Keratinocyte (primary cell): ENCODE results near the gene RELCH. TPM values are rescaled to one million over a fixed set of nuclear protein-coding genes. Genes with fewer than 3 reads are reported as not detected.

Source experiments
- DNase-seq: peaks from one replicate; pipeline ENCODE4 v3.0.0-alpha.2; 2011; ENCODE audit warnings: low read depth, missing footprints, low spot score
- FAIRE-seq: peaks from 2 replicates; lab custom pipeline; 2011; peaks lifted over from hg19 to GRCh38; lab: Jason Lieb, UNC
- H2AFZ ChIP-seq: 2 replicates; pipeline ENCODE4 v1.6.0; 2012; ENCODE audit warnings: low read length, control low read depth, inconsistent platforms; ENCODE audit not compliant: control insufficient read depth
- H3K27ac ChIP-seq: 2 replicates; pipeline ENCODE4 v1.5.1; 2011; ENCODE audit warnings: low read length; ENCODE audit not compliant: control insufficient read depth, insufficient read depth
- H3K27me3 ChIP-seq: 3 replicates; pipeline ENCODE4 v1.6.0; 2011; ENCODE audit warnings: low read length; ENCODE audit not compliant: control insufficient read depth, insufficient read depth; ENCODE audit errors: extremely low read depth
- H3K36me3 ChIP-seq, 2 experiments: 2 replicates in 1 of 2; 3 replicates in 1 of 2; pipeline ENCODE4 v1.5.1; 2011; ENCODE audit warnings: low read length in 2 of 2, mild to moderate bottlenecking in 1 of 2; ENCODE audit not compliant: control insufficient read depth in 2 of 2, insufficient read depth in 2 of 2; ENCODE audit errors: extremely low read depth in 1 of 2
- H3K4me1 ChIP-seq: 3 replicates; pipeline ENCODE4 v1.5.1; 2011; ENCODE audit warnings: low read length; ENCODE audit not compliant: control insufficient read depth, insufficient read depth; ENCODE audit errors: extremely low read depth
- H3K4me2 ChIP-seq: 3 replicates; pipeline ENCODE4 v1.6.0; 2011; ENCODE audit warnings: low read depth, low read length; ENCODE audit not compliant: control insufficient read depth, insufficient read depth; ENCODE audit errors: extremely low read depth
- H3K4me3 ChIP-seq, 3 experiments: fragments of 200-600 bp in 1 of 3; sonication (generic) in 1 of 3; 2 replicates in 2 of 3; 3 replicates in 1 of 3; pipeline ENCODE4 v1.5.1; 2011 to 2016; ENCODE audit warnings: low read length in 3 of 3, mild to moderate bottlenecking in 3 of 3, control low read depth in 2 of 3, inconsistent platforms in 1 of 3, low read depth in 1 of 3, mixed read lengths in 1 of 3, mixed run types in 1 of 3, moderate library complexity in 1 of 3; ENCODE audit not compliant: control insufficient read depth in 2 of 3, insufficient read depth in 2 of 3; ENCODE audit errors: extremely low read depth in 1 of 3
- H3K79me2 ChIP-seq: 2 replicates; pipeline ENCODE4 v1.6.0; 2012; ENCODE audit warnings: low read length; ENCODE audit not compliant: control insufficient read depth, insufficient read depth
- H3K9ac ChIP-seq: 3 replicates; pipeline ENCODE4 v1.6.0; 2011; ENCODE audit warnings: low read length; ENCODE audit not compliant: control insufficient read depth, insufficient read depth; ENCODE audit errors: extremely low read depth
- H3K9me1 ChIP-seq: 3 replicates; pipeline ENCODE4 v1.6.0; 2011; ENCODE audit warnings: low read length; ENCODE audit not compliant: control insufficient read depth, insufficient read depth; ENCODE audit errors: extremely low read depth
- H3K9me3 ChIP-seq: 2 replicates; pipeline ENCODE4 v1.5.1; 2012; ENCODE audit warnings: low read depth, low read length; ENCODE audit not compliant: control insufficient read depth
- H4K20me1 ChIP-seq: 3 replicates; pipeline ENCODE4 v1.6.0; 2011; ENCODE audit warnings: low read length; ENCODE audit not compliant: control insufficient read depth, insufficient read depth; ENCODE audit errors: extremely low read depth
- CTCF ChIP-seq, 3 experiments: IDR thresholded peaks in 1 of 3; conservative IDR thresholded peaks in 1 of 3; optimal IDR thresholded peaks in 1 of 3; 2 replicates in 2 of 3; 3 replicates in 1 of 3; pipeline versions ENCODE3 to v1.5.1; 2011; ENCODE audit warnings: low read length in 3 of 3, mild to moderate bottlenecking in 3 of 3, moderate library complexity in 2 of 3, control low read depth in 1 of 3, inconsistent platforms in 1 of 3; ENCODE audit not compliant: insufficient read depth in 2 of 3; ENCODE audit errors: extremely low read depth in 1 of 3
- EZH2 ChIP-seq: IDR thresholded peaks from one replicate; pipeline ENCODE4 v1.6.1; 2012; ENCODE audit warnings: inconsistent platforms, mild to moderate bottlenecking, low read length, moderate library complexity
- dilution Hi-C: fragments of 300-500 bp; cut with MboI; formaldehyde crosslinking; loops from one replicate; pipeline ENCODE4 v1.7.0; 2020; ENCODE audit warnings: low sequenced_read_pairs; ENCODE audit not compliant: extremely low pct_ligation_motif_present
- polyA plus RNA-seq, 5 experiments: library from polyadenylated mRNA; depleted of rRNA in 3 of 5; stranded (reverse) in 3 of 5; stranded (forward) in 1 of 5; unstranded in 1 of 5; fragments of >200 nt; gene quantifications; 1 replicate in 1 of 5; 2 replicates in 3 of 5; 3 replicates in 1 of 5; pipeline versions ENCODE4 v1.2.1 to v1.2.3, GENCODE V29; 2011 to 2012; ENCODE audit warnings: missing spikeins in 2 of 5, low read depth in 1 of 5, low replicate concordance in 1 of 5

The RELCH gene
- polyA plus RNA-seq, 1 donor (not counting 4 experiments of a cell fraction or from before 2014, with no cell fraction given) = 21.8 TPM

DNA sequence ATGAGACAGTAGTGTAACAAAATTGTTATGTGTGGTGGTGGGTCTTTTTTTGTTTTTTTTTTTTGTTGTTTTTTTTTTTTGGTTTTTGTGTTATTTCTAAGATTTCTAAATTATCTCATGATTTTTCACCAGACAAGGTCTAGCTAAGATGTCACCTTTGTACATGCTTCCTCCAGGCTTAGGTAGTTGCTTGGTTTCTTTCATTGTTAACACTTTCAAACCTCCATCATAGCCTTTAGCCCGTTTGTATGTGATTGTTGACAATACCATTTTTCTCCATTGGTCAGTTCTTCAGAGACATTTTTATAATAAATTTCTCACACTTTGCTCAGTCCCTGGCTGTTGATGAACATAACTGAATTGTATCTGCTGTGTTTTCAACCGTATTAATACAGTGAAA lies 2.2 kb downstream of the RELCH start:
- no peak for DNase-seq
- dilution Hi-C loops = no loop called here
- Histone ChIP-seq H3K4me3 (peak overlapping the region; percentile 89 to 94 (median 92)), H2AFZ (no peak overlapping the region), H3K27ac (no peak overlapping the region), H3K4me2 (peak overlapping the region; percentile 91), H3K27me3 (no peaks in the 10 kb centered on the region), H4K20me1 (no peaks in the 10 kb centered on the region), H3K9ac (peak overlapping the region; percentile 86), H3K4me1 (peaks cover 23% of the 10 kb centered on the region), H3K36me3 (no peaks in the 10 kb centered on the region), H3K9me3 (no peaks in the 10 kb centered on the region), H3K79me2 (peaks cover 83% of the 10 kb centered on the region), H3K9me1 (no peaks in the 10 kb centered on the region)
- TF ChIP-seq CTCF (optimal IDR thresholded peaks at IDR 0.05 in 1 of 3, IDR thresholded peaks at IDR 0.05 in 1 of 3, conservative IDR thresholded peaks at IDR 0.05 in 1 of 3; ENCODE audit: extremely low read depth in 1 of 3, insufficient read depth in 2 of 3, low read length in 3 of 3) (no peak), EZH2 (no peak)
- FAIRE-seq = no peak

GRCh38 chr18:62196079-62196478 lies 9.0 kb downstream of the RELCH start:
- dilution Hi-C loops = no loop called here
- Histone ChIP-seq H3K4me1 (peaks cover 13% of the 10 kb centered on the region), H3K4me3 (no peak overlapping the region), H3K9me3 (no peaks in the 10 kb centered on the region), H4K20me1 (no peaks in the 10 kb centered on the region), H3K27ac (no peak overlapping the region), H3K79me2 (peaks cover 79% of the 10 kb centered on the region), H3K9me1 (no peaks in the 10 kb centered on the region), H3K36me3 (no peaks in the 10 kb centered on the region), H3K4me2 (no peak overlapping the region), H3K9ac (no peak overlapping the region), H3K27me3 (no peaks in the 10 kb centered on the region), H2AFZ (no peak overlapping the region)
- no peak for FAIRE-seq
- no peak for TF ChIP-seq EZH2
- no peak for TF ChIP-seq CTCF (optimal IDR thresholded peaks at IDR 0.05 in 1 of 3, IDR thresholded peaks at IDR 0.05 in 1 of 3, conservative IDR thresholded peaks at IDR 0.05 in 1 of 3; ENCODE audit: extremely low read depth in 1 of 3, insufficient read depth in 2 of 3, low read length in 3 of 3)
- DNase-seq = no peak
